DMS114 treated with DMSO at 0.1 percent for 48 hours (cell line): ENCODE results near the gene TBC1D9.

Experiments used
- DNase-seq: peaks from one replicate; lab custom pipeline; 2025; ENCODE audit not compliant: unreplicated experiment; lab: John Stamatoyannopoulos, UW

The TBC1D9 gene

DNA sequence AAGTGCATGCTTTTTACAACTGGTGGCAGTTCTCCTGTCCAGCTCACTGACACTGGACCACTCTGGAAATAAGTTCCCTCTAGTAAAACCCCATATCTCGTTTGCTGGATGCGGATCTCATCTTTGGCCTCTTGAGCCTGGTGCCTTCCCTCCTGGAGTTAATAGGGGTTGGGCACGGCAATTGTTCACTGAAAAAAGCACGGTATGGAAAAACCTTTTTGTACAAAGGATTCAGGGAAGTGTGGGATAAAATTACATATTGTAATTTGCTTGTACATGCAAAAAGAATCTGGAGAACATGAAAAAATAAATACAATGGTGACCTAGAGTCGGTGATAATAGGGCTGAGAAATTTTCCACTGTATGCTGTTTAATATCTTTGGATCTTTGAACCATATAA, 30.6 kb downstream of the TBC1D9 start:
- no peak for DNase-seq

DNA sequence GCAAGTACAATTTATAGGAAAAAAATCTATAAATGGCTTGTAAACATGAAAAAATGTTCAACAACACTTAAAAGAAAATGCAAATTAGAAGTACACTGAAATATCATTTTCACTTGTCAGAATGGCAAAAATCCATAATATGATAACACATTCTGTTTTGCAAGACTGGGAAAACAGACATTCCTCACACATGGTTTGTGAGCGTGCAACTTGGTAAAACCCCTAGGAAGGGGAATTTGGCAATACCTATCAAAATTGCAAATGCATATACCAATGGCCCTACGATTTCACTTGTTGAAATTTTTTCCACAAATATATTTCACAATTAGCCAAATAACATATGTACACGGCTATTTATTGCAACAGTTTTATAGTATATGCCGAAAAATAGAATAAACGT, 31.4 kb downstream of the TBC1D9 start:
- no peak for DNase-seq

DNA sequence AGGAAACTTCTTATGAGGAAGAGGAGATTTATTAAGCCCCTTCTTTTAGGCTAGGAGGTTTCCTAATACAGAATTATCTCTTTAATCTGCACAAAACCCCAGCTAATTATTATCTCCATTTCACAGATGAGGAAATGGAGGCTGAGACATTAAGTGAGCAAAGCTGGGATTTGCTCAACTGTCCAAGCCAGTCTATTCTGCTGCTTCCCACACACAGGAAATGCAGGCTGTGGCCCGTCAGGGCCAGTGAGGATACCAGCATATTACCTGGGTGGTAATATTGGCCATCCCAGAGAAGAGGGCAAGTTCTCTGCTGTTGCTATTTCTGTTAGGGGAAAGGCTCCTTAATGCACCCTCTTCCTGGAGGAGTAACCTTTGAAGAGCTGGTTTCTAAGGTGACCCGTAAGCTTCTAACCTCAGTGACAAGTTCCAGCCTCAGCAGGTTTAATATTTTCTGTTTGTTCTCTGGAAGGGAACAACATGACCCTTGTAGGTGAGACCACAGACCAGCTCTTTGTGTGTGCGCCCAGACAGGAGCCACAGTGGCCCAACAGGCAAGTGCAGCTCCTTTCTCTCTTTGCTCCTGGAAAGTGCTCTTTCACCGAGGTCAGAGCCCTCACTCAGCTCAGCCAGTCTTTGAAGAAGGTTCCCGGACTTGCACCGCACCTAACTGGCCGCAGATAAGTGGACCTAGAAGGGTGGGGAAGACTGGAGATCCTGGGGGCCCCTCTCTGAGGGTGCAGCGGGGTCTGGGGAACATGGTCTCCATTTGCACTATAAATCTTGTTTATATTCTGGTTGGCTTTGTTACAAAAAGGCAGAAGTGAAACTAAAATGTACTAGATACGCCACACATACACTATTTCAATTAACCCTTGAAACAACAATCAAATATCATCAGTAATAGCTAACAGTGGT, 35.5 kb downstream of the TBC1D9 start:
- DNase-seq: no peak

DNA sequence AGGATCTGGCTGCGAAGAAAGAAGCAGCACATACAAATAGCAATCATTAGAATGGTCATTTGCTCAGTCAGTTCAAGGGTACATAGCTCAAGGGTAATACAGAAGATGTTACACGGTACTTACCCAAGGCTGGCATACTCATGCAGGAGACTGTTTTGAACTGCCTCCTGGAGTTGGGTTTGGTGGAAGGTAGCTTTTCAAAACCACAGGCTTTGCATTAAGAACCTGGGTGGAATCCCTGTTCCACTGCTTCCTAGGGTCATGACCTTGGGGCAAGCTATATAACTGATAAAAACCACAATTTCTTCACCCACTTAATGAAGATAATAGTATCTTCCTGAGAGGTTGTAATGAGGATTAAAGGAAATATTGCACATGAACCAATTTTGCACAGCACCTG, 36.5 kb downstream of the TBC1D9 start:
- DNase-seq: no peak

DNA sequence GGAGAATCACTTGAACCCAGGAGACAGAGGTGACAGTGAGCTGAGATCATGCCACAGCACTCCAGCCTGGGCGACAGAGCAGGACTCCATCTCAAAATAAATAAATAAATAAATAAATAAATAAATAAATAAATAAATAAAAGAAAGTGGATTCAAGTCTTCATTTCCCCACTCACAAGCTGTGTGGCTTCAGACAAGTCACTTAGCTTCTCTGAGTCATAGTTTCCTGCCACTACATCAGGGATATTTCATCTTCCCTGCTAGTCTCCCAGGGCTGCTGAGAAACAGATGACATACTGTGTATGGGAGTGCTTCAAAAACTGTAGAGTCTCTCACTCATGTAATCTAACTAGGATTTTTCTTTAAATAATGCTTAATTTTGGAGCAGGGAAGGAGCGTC, 37.2 kb downstream of the TBC1D9 start:
- DNase-seq: no peak

DNA sequence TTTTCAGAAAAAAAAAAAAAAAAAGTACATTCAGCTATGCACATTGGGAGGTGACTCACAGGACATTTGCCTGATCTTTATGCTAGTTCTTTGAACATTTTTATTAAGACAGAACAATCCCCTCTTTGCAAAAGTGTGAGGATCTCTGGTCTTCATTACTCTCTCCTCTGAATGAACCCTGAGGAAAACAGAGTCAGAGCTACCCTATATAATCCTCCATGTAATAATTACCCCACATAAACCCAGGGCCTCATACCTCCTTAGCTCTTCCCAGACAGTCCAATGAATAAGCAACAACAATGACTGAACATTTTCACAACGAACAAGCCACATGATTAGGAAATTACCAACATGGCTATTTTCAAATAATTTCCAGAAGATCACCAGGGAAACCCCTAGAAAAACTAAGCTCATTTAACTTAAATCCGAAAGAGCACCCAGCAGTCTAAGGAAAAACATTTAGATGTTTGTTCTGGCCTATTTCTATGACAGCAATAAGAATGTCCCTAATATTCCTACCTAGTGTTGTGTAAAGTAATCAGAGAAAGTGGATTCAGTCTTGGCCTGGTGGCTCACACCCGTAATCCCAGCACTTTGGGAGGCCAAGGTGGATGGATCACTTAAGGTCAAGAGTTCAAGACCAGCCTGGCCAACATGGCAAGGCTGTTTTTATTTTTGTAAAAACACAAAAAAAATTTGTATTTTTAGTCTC, 37.8 kb downstream of the TBC1D9 start:
- no peak for DNase-seq

DNA sequence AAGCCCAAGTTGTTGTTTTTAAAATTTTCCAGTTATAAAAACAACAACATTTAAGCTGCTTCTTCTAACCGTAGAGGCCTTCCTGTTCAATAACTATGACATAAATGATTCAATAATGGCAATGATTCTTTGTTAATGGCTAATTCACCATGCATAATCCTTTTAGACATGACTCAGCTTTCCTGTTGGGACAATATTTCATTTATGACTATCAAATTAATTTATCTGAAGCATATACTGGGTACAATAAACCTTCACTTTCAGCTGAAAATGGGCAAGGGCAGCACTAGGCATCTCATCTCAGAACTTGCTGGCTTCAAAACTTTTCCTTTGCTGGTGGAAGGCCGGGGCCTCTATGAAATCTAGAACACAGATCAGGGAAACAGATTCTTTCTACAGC, 38.9 kb downstream of the TBC1D9 start:
- no peak for DNase-seq

DNA sequence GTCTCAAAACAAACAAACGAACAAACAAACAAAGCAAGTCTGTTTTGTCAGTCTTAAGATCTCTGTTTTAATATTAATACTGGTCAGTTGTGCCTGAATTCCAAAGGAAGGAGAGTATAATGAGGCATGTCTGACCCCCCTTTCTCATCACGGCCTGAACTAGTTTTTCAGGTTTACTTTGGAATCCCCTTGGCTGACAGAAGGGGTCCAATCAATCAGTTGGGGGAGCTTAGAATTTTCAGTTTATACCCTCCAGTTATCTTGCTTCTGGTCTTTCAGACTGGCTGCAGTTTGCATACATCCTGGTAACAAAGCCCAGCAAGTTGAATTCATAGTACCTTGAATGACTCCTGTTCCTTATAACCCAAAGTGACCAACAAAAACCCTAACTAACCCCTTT, 41.1 kb downstream of the TBC1D9 start:
- no peak for DNase-seq

DNA sequence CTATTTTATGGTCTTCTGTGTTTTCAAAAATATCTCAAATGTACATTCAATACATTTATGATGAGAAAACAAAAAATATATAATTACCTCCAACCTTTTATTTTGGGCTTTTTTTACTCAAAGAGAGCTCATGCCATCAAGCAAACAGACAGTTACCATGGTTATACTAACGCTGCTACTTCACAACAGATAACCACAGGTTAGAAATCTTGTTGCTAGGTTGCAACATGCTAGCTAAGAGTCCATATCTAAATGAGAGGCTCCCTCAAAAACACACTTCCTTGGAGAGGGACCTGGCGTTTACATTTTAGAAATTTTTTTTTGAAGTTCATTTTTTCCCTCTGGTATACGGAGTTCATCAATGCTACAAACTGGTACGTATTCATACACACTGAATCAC, 44.3 kb downstream of the TBC1D9 start:
- DNase-seq: no peak

DNA sequence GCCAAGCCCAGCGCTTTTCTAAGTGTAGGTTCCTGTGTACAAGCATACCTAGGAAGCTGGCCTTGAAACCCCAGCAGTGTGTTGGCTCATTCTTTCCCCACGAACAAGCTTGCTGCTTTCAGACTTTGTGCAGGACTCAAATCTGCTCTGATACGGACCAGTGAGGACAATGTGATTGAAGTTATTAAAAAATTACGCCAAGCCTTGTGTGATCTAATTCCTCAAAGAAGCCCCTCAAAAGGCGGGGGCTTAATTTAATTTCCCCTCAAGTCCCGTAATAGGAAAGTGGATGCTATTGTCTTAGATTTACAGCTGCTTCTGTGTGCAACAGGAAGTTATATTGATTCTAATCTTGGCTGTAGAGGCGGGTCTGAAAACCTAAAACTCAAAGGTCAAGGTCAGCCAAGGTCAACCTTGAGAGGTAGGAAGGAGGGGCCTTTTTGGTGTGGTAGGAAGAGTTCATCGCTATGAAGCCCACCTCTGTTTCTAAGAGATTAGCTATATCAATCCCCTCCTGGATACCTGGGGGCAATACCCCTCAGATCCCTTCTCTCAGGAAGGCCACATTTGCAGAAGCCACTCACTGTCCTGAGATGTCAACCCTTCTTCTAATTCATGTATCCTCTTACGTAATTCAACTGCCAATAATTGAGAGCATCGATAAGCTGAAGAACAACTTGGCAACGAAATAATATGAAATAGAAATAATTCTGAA, 45.1 kb downstream of the TBC1D9 start:
- no peak for DNase-seq

DNA sequence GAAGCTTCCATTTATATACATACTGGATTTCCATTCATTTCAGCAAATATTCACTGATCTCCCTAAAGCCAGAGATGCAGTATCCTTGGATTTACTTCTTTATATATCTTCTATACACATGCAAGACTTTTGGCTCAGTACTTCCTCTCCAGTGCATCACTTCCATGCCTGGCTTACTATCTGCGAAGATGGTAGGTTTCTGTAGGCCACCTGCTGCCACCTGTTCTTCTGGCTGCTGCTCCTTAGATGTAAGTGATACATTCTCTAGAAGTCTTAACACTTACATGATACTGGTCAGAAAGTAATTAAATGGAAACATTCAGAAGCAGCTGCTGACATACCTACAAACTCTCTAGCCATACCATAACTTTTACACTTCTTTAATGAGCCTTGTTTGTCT, 48.9 kb downstream of the TBC1D9 start:
- no peak for DNase-seq

DNA sequence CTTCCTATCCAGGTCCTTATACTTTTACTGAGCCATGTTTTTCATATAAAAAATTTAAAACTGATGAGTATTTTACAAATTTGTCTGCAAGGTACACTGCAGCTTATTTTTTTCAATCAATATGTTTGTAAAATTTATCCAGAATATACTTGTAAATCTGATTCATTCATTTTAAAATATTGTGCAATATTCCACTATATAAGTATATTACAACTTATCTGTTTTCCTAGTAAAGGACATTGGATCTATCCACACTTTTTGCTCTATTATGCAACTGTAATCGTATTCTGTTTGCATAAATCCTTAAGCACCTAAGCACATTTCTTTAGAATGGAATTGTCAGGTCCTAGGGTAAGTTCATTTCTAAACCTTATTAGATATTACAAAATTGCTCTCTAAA, 49.5 kb downstream of the TBC1D9 start:
- DNase-seq: no peak

DNA sequence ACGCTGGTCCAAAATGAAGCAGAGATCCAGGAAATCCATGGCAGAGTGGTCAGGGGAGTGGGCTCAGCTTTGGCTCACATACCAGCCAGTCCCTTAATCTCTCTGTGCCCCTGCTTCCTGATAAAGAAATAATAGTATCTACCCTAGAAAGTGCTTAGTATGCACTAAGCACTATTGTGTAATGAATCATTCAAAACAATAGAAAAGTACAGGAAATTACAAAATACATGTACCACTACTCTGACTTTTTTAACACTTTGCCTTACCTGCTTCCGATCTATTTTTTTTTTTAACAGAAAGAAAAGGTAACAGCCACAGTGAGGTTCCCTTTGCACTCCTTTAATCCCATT, 49.9 kb downstream of the TBC1D9 start:
- DNase-seq: no peak

DNA sequence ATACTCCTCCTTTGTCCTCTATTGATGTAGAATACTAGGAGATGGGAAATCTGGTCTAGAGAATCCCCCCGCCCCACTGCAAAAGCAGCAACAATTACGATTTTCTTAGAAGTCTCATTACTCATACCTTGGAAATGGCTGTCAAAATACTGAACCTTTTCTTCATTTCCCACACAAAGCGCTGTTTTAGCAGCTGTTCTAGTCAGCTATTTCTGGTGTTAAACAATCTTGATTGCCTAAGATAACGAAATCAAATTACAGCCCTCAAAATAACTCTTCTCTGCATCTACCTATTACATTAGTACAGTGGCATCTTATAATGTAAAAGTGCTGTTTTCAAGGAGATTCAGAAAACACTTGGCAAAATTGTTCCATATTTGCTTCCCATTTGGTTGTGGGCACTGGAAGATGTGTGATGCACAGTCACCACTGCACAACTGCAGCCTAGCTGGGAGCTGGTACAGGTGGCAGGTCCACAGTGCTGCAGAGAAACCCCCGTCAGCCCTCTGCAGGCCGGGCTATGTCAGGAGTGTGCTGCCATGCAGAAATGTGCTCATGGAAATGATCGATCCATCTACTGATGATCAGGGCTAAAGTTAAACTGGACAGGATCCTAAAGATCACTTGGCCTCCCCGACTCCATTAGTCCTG, 50.4 kb downstream of the TBC1D9 start:
- DNase-seq: no peak

DNA sequence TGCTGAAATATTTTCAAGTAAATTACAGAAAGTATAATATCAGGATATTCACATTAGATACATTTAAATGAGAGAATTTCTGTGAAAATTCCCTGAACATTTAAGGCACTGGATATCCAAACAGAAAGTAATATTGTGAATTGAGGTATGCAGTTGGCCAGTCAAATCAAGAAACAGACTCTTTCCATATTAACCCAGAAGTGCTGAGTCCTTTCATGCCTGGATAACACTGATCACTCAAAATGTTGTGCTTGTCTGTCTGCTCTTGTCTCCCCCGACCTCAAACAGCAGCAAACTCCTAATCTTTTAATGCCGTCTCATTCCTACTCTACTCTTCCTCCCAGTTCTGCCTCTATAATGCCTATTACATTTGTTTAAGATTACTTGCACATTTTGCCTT, 51.2 kb downstream of the TBC1D9 start:
- DNase-seq: no peak

DNA sequence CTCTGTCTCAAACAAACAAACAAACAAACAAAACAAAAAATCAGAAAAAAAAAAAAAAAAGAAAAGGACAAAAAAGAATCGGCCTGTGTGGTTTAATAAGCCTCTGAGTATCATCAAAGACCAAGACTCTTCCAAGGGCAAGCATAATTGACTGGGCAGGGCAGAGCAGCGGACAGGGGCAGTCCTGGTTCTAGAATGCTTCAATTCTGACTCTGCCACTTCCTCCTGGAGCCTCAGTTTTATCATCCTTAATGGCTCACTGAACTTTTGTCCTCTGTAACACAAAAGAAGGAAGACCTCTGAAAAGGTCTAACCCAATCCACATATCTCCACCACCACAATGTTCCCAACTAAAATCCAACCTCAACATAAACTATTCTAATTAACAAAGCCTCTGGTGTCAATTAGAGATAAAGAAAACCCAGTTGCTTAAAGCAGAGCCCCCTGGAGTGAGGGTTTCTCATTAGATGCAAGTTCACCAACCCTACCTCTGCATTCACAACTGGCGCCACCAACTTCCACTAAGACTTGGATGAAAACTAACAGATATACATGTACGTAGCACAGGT, 51.7 kb downstream of the TBC1D9 start:
- no peak for DNase-seq

DNA sequence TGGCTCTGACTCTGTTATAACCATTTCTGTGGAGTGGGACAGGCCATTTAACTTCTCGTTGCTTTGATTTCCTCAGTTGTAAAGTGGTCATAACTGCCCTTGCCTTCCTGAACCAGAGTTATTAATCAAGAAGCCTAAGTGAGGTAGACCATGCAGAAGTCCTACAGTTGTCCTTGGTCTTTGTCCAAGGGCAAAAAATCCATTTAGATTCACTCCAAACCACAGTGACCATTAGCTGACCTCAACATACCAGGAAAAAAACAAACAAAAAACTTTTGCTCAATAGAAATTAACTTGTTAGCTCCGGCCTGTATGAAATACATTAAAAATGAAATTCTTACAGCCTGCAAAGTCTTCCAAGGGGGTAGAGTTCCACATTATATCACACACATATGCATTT, 52.7 kb downstream of the TBC1D9 start:
- no peak for DNase-seq

DNA sequence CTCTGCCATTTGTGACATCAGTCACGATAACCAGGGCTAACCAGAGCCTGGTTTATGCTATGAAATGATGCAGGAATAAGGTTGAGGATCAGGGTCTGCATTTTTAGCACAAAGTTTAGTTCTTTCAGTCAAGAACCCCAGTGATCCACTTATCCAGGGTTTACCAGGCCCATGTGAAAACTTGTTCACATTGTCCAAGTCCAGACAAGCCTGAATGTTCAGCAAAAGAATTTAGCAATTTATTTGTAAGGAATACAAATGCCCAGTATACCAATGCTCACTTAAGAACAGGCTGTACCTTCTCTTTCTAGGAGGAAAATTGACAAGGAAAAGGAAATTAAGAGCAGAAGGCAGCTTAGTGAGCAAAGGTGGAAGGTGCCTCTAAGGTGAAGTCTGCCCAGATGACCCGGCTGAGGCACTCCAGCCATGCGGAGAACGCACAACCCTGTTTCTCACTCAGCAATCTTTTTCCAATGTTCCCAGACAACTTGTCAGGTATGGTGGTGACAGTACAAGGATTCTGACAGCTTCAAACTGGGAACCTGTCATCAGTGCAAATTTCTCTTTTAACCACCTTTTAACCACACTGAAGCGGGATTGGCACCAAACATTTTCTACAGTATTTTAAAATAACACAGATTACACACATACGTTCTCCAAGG, 54.0 kb downstream of the TBC1D9 start:
- no peak for DNase-seq

DNA sequence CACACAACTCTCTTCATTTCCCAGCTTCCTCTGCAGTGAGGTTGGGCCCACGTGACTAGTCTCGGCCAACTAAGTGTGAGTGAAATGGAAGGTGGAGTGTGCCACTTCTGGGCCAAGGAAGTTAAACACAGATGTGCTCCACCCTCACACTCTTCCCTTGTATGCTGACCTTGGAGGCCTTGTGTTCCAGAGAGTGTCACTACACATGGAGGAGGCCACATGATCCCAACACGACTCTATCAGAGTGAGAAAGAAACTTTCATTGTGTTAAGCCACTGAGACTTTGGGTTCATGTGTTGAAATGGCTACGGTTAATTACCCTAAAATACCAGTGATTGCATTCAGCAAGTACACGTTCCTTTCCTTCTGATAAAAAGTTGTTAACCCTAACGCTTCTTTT, 55.1 kb downstream of the TBC1D9 start:
- no peak for DNase-seq

DNA sequence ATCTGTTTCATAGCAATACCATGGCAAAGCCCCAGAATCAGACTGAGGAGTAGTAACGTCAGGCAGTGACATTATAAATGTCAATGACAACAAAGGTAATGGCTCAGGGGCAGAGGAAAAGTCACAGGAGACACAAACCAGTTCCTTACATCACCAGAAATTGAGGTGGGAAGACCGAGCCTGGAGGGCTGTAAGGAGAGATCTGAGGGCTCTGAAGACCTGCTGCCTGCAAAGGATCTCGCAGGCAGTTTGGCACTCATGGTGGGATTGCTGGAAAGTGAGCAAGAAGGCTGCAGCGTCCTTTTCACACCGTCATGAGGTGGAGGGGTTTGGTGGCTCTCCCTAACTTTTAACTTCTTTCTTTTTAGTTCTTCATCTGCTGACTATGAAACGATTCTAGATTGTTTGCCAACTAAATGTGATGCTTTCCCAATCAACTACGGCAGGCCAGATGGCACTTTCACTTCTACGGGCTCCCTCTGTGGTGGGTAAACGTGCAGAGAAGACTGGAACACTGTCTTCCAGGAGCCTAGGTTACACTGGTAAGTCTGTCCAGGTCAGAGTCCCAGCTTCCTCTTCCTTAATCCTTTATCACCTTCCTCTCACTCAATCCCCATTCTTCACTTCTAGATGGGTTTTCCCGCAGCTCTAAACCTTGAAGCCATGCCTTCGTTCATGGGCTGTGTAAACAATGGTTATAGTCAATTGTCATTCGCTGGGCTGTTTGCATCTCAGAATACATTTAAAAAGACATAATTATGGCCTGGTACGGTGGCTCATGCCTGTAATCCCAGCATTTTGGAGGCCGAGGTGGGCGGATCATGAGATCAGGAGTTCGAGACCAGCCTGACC, 58.2 kb downstream of the TBC1D9 start:
- no peak for DNase-seq
